ENCODE data around the gene ATP2B3.

Gene ATP2B3

DNA sequence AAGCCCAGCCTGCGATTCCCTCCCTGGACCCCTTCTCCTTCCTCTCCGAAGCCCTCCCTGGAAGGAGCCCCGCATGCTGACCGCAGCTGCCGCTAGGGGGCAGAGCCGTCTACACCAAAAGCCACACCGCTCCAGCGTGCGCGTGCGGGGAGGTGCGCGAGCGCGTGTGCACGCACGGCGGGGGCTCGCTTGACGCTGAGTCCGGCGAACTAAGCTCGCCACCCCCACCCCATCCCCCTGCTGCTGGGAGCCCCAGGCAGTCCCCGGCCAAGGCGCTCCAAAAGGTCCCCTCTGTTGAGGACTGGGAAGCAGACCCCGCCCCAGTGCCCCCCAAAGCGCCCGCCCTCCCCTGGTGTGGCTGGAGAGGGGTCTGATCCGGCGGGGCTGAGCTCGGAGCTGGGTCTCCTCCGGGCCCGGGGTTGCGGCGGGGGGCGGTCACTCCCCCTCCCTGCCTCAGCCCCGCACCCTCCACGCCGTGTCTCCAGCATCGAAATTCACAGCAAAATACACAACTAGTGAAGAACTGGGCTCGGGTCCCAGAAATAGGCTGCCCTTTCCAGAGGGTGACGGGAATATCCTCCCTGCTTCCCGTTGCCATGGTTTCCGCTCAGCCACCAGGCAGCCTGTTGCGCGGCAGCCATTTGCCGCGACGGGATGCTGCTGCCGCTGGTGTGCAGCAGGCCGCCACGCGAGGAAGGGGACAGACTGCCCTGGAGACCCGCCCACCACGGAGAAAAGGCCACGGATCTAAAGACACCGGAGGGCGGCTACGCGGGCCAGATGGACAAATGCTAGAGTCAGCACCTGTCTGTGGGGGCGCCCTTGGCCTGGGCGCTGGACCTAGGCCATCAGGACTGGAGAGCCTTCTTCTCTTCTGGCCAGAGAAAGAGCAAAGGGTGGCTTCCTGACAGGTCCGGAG is 92.7 kb downstream of the ATP2B3 start:
- no peak overlapping the region for H3K4me3 ChIP-seq (ENCODE audit: low read depth, low read length)

DNA sequence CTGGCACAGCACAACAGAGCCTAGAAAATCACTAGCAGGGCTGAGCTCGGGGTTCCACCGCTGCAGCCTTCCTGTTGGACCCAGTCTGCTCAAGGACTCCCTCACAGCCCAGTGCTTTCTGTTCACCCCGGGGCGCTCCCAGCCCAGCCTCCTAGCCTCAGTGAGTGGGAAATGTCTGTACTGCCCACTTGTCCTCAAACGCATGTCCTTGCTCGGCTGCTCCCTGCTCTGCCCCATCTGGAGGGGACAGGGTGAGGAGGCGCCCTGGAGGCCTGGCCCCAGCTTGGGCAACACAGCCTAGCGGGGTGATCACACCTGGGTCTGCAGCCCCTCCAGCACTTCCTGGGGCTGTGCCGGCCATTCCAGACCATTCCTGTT is 93.4 kb downstream of the ATP2B3 start:
- no peak overlapping the region for H3K4me3 ChIP-seq (ENCODE audit: low read depth, low read length)

DNA sequence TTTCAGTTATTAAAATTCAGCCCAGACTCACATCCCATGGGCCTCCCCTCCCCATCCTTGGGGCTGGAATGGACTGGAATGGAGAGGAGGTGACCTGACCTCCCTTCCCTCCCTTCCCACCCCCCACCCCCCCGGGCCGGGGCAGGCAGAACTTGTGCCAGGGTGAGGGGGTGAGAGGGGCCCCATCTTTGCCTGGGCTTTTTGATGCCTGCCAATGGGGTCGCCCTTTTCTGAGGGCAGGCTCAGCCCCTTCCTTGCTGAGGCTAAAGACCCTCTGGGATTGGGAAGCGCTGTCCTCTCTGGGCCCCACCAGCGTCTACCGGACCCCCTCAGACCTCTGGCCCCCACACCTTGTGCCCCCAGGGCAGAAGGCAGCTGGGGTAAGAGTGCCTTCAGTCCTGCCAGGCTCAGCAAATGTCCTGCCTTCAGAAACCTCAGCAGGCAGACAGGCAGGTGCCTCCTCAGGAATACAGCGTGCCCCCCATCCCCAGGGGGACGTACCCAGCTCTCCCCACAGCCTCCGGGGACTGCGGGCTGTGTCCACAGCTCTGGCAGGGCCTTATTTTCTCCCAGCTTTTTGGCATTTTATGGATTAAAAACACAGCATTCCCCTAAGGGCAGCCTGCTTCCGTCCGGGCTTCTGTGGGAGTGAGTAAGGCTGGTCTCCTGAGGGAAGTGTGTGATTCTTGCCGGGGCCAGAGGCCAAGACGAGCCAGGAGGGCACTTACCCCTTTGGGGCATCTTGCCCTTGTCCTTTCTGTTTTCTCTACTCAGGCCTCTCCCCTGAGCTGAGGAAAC is 94.1 kb downstream of the ATP2B3 start:
- H3K4me3 ChIP-seq (ENCODE audit: low read depth, low read length) = no peak overlapping the region

DNA sequence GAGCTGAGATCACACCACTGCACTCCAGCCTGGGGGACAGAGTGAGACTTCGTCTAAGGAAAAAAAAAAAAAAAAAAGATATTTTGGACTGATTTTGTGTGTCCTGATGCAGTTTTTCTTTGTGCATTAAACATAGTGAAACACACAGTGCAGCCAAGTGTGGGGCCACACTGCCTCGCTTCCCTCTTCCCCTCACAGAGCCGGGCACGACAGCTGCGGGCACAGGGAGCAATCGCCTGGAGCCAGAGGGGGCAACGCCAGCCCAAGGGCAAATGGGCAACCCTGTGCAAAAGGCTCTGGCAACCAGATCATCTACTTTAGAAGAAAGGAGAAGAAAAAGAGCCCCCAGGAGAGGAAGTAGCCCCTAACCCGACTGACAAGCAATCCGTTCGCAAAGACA is 95.0 kb downstream of the ATP2B3 start:
- no peak overlapping the region for H3K4me3 ChIP-seq (ENCODE audit: low read depth, low read length)

DNA sequence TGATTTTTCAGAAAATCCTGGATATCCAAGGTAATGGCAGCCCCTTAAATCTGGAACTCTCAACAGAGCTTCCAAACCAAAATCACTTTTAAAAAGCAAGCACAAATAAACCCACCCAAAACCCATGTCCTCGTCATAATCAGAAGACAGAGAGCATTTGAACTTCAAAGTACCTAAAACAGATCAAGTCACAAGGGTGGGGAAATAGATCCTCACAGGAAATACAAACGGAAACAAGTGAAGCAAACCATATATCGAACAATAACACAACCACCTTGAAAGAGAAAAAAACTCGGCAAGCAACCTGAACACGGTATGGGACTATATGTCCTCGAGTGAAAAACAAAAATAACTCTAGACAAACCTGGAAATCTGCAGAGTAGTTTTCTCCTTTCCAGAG is 97.4 kb downstream of the ATP2B3 start:
- H3K4me3 ChIP-seq (ENCODE audit: low read depth, low read length) = no peak overlapping the region

DNA sequence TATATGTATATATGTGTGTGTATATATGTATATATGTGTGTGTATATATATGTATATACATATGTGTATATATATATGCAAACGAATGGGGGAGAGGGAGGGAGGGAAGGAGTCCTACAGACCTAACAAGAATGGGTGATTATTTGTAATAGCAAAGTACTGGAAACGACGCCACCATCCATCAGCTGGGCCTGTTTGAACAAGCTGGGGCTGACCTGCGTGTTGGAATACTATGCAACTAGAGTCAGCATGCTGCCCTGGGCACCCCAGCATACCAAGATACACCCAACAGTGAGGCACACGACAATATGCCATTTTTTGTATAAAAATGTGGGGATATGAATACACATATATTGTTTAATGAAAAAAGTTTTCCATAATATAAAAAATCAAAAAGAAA is 103.1 kb downstream of the ATP2B3 start:
- H3K4me3 ChIP-seq (ENCODE audit: low read depth, low read length) = no peak overlapping the region

DNA sequence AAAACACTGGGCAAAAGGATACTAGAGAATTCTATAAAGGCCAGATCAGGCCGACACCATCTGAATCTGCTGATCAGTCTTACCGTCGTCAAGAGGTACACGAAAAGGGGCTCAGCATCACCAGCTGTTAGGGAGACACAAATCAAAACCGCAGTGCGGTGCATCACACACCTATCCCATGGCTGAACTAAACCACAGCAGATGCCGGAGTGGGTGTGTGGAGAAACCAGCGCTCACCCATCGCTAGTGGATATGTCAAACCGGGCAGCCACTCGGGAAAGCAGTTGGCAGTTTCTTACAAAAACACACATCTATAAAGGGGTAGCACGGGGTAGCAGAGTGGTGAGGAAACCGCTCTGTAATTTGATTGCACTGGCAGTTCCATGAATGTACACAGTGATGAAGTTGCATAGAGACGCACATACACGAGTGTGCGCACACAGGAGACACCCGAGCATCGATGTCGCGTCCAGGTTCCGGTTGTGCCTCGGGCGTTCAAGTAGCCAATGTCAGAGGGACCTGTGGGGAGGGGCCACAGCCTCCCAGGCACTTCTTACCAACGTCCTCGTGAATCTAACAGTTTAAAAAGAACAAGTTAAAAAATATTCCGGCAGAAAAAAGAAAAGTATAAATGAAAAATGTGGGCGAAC is 104.6 kb downstream of the ATP2B3 start:
- no peak overlapping the region for H3K4me3 ChIP-seq (ENCODE audit: low read depth, low read length)

DNA sequence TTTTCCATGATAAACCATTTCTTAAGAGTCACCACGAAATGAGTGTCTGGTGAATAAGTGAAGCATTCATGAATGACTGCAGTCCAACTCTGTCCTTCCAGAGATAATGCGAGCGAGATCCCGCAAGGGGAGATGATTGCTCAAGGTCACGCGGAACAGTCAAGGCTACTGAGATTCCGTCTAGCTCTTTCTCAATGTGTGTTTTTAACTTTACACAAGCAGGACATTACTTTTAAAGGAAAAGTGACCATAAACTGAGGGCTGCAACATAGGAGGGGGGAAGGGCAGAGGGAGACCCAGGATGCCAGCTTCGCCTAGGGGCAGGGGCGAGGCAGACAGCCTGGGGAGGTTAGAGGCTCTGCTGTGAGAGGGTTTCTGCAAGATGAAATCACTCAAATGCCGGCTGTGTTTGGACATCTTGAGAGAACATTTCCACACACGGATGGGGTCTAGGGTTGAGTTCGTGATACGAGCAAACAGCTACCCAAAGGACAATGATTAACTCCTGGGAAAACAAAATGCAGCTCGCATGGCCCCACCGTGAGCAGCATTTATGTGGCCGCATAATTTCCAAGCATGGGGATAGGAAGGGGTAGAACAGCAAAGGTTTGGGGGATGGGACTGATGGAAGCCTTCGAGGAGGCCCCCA is 105.3 kb downstream of the ATP2B3 start:
- H3K4me3 ChIP-seq (ENCODE audit: low read depth, low read length) = no peak overlapping the region

DNA sequence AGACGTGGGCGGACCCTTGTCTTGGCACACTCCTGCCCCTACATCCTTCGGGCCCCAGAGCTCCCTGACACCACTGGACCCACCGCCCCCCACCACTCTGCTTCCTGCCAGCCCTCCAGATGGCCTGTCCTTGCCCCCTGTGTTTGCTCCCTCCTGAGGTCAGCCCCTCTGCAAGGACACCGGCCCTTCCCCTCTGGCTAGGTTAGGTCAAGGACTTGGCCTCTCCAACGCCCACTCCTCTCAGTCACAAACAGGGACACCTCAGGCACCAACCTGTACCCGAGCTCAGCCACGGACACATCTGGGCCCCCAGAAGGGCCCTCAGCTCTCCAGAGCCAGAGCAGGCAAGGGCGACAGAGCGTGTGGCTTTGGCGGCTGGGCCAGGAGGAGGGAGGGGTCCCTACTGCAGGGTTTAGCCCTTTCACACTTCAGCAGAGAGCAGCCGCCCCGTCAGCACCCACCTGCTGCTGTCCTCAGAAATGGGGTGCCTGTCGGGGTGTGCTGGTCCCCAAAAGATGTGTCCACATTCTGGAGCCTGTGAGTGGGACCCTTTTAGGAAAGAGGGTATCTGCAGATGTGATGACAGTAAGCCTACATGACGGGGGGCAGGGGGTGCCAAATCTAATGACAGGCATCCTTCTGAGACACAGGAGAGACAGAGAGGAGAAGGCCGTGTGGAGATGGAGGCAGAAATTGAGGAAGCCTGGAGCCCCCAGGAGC is 106.0 kb downstream of the ATP2B3 start:
- H3K4me3 ChIP-seq (ENCODE audit: low read depth, low read length) = no peak overlapping the region

DNA sequence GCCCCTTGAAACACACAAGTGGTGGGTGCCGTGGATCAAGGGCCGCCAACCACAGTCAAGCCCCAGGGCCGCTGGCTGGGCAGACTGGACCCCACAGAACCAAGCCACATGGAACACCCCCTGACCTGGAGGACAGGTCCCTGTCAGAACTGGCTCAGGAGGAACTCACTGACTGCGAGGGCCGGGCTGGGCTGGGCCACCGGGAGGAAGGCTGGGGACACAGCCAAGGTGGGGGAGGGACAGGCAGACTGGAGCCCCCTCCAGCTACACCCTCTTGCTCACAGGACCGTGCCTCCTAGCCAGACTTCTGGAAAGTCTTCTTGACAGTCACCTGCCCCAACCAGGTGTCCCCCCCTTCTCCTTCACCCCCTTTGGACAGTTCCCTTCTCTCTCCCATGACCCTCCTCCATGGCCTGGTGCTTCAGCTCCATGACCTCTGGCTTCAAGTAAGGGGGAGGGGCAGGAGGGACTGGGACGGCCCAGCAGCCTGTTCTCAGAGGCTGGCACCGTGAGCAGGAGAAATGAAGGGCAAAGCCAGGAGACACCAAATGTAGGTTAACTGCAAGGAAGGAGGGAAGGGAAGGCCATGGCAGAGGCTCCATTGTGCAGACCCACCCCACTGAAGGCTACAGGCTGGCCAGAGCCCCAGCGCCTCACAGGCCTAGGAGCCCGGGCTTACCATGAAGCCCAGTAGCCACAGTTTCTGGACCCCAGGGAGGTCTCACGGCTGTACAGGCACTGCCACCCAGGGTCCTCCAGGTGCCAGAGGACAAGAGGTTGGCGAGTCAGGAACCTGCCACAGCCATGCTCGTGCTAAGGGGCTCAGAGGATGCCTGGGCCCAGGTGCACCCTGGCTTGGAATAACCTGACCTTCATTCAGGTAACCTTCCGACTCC is 107.0 kb downstream of the ATP2B3 start:
- H3K4me3 ChIP-seq (ENCODE audit: low read depth, low read length) = no peak overlapping the region

DNA sequence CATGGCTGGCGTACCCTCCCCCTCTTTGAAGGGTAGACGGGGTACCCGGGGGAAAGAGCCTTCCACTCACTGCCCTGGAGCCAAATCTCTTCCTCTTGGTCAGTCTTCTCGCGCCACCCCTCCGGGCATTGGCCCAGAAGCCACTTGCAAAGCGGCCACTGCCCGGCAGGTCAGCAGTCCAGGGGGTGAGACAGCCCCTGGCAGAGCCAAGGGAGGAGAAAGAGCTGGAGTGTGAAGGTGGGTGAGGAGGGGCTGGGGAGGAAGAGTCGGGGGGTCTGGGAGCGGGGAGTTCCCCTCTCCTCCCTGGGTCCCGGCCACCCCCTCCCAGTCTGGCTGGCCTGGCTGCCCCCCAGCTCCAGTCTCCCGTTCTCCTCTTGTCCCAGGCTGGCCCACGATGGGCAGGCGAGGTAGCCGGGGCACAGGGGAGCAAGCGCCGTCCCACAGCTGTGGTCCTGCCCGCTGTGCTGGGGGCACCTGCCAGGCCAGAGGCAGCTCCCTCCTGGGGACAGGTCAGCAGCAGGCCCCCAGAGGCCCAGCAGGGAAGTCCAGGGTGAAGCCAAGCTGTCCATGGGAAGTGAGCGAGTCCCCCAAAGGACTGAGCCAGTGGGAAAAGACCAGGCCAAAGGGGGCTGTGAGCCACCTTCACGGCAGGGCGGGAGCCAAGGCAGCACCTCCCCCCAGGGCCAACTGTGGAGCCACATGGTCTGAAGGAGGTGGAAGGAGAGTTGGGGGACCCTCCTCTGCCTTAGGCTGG is 108.0 kb downstream of the ATP2B3 start:
- no peak overlapping the region for H3K4me3 ChIP-seq (ENCODE audit: low read depth, low read length)

DNA sequence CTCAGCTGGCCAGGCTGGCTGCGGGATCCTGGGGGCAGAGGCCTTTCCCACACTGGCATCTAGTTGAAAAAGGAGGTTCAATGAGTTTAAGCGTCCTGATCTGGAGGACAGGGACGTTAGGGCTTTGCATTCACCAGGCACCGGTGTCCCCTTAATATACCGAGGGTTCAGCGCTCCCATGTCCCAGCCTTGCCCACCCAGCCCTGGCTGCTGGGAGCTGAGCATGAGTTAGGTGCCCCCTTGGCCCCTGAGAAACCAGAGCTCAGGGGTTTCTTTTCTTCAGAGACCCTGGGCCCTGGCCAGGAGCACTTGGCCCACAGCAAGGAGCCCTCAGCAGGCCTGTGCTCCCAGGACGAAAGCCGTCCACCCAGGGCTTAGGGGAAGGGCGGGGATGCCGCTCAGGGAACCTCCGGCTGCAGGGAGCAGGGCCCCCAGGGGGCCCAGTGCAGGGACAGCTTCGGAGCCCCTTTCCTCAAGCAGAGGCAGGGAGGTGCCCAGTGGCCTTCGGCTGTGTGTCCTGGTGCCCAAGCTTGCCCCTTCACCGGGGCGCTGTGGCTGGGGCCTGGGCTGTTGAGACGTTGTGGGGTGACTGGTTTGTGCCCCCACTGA is 108.7 kb downstream of the ATP2B3 start:
- H3K4me3 ChIP-seq (ENCODE audit: low read depth, low read length) = no peak overlapping the region

DNA sequence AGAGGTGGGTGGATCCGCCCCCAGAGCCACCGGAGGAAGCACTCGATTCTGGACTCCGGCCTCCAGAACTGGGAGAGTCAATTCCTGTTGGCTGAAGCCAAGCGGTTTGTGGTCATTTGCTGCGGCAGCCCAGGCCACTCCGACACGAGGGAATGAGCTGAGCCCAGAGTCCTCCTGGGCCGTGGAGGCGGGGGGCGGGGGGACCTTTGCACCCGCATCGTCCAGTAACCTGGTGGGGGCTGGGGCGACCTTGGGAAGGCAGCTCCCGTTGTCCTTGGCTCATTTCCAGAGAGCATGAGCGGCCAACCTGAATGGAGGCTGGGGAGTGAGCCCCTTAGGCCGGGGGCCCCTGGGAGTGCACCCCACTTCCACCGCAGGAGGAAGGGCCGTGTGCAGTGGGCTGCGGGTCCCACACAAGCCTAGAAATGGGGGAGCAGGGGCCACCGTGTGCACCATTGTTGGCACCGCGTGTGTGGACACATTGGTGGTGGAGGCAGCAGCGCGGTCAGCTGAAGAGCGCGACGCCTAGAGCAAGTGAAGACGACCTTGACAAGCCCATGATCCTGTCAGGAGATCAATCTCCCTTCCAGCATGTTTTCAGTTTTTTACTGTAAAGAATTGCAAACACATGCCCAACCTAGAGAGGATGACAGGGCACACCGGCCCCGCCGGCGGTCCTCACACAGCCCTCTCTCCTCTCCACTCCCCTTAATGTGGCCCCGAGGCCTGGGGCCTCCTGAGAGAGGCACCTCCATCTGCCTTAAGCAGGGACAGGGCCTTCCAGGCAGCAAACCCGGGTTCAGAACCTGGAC is 109.6 kb downstream of the ATP2B3 start:
- no peak overlapping the region for H3K4me3 ChIP-seq (ENCODE audit: low read depth, low read length)

DNA sequence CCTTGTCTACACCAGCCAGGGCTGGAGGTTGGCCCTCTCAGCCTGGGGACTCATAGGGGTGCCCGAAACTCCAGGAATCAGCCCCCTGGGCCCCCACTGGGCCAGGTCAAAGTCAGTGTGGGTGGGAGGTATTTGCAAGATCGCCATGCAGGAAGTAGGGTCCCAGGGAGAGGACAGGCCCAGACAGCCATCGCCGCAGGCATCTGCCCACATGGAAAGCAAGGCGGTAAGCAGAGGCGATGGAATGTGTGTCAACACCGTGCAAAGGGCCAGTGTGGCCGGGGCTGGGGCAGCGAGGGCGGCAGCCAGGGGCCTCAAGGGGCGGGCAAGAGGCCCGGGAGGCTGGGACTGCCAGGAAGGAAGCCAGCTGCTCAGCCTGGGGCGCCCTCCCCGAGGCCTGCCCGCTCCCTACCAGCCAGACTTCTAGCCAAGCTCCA is 110.3 kb downstream of the ATP2B3 start:
- no peak overlapping the region for H3K4me3 ChIP-seq (ENCODE audit: low read depth, low read length)

DNA sequence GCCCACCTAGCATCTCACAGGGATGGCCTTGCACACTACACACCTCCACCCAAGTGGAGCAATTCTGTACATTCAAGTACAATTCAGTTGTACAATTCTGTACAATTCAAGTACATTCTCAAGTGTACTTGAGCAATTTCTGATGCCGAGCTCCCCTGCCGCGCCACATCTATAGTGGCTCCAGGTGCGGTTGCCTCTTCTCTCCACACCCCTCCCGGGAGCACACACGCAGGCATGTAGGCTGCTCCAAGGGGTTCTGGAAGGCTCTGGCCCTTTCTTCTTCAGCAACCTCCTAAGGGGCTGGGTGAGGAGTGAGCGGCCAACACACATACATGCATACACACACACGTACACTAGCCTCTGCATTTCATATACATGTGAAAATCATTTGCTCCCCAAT is 110.7 kb downstream of the ATP2B3 start:
- H3K4me3 ChIP-seq (ENCODE audit: low read depth, low read length) = no peak overlapping the region

DNA sequence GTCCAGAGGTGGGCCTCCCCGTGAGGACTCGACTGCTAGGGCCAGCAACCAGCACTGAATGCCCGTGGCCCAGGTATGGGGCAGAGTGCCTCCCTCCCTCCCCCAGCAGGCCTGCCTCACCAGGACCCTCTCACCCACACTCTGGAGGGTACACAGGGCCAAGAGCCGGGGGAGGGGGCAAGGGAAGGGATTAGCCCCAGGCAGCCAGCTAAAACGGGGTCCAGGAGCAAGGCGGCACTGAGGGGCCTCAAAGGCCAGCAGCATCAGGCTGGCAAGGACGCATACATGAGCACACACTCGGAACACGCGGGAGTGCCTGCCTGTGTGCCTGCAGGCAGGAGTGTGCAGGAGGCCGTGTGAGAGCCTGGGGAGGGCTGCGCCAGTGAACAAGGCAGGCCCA is 111.2 kb downstream of the ATP2B3 start:
- H3K4me3 ChIP-seq (ENCODE audit: low read depth, low read length) = no peak overlapping the region

DNA sequence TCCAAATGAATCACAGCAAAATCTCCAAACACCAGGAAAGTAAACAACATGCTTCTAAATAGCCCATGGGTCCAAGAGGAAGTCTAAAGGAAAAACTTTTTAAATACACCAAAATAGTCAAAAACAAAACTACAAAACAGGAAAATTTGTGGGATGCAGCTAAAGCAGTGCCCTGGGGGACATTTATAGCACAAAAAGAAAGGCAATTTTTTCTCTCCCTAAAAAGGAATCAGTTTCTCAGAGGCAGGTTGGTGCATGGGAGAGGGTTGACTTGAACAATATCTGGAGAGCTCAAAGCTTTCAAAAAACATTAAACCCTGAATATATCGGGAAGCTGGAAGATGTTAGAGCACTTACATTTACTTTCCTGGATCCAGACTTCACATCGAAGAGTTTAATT is 113.9 kb downstream of the ATP2B3 start:
- no peak overlapping the region for H3K4me3 ChIP-seq (ENCODE audit: low read depth, low read length)
